CD4-positive, alpha-beta memory T cell (primary cell): ENCODE measurements around the gene EFNA4. TPM values are rescaled to one million over a fixed set of nuclear protein-coding genes. Genes with fewer than 3 reads are reported as not detected.
A peak's percentile ranks its signal among the peaks of the same experiment; 100 is the strongest.

ENCODE experiments used
- CTCF ChIA-PET: fragments of 350-600 bp; sonication (Branson Sonifier 250); formaldehyde crosslinking; loops from one replicate; lab custom pipeline; 2021; ENCODE audit warnings: inconsistent platforms; ENCODE audit not compliant: partially characterized antibody; lab: Charles Lee
- POLR2A ChIA-PET: fragments of 350-600 bp; sonication (Branson Sonifier 250); formaldehyde crosslinking; loops from one replicate; lab custom pipeline; 2021; ENCODE audit not compliant: partially characterized antibody; lab: Charles Lee
- DNase-seq, 5 donors: peaks; one replicate each; pipeline versions ENCODE4 v3.0.0 to v3.0.0-alpha.2; 2020 to 2022; ENCODE audit warnings: mixed read lengths in 1 of 5
- H3K27ac ChIP-seq: one replicate; pipeline ENCODE4 v1.7.0; 2013; ENCODE audit warnings: low read depth, low read length
- H3K27me3 ChIP-seq: 2 replicates; pipeline ENCODE4 v1.7.0; 2013; ENCODE audit warnings: mild to moderate bottlenecking, low read length, moderate library complexity; ENCODE audit not compliant: insufficient read depth
- H3K36me3 ChIP-seq: 2 replicates; pipeline ENCODE4 v1.7.0; 2013; ENCODE audit warnings: mild to moderate bottlenecking, low read length, moderate library complexity; ENCODE audit not compliant: insufficient read depth
- H3K4me1 ChIP-seq: 2 replicates; pipeline ENCODE4 v1.7.0; 2013; ENCODE audit warnings: mild to moderate bottlenecking, low read length, moderate library complexity; ENCODE audit not compliant: insufficient read depth
- H3K4me3 ChIP-seq, 2 donors: one replicate each; pipeline ENCODE4 v1.7.0; 2013; ENCODE audit warnings: low read length in 2 of 2, mild to moderate bottlenecking in 1 of 2
- H3K9me3 ChIP-seq, 2 donors: one replicate each; pipeline ENCODE4 v1.7.0; 2013; ENCODE audit warnings: low read length in 2 of 2, control low read depth in 1 of 2; ENCODE audit not compliant: control insufficient read depth in 1 of 2
- H3K27ac Mint-ChIP-seq, 7 donors: one replicate each; pipeline ENCODE4 v1.8.0; 2020 to 2021; ENCODE audit warnings: mixed read lengths in 7 of 7, mild to moderate bottlenecking in 6 of 7, inconsistent platforms in 3 of 7, moderate library complexity in 3 of 7
- H3K27me3 Mint-ChIP-seq, 2 donors: one replicate each; pipeline ENCODE4 v1.8.0; 2020 to 2021; ENCODE audit warnings: mixed read lengths in 2 of 2
- H3K36me3 Mint-ChIP-seq, 2 donors: one replicate each; pipeline ENCODE4 v1.8.0; 2020 to 2021; ENCODE audit warnings: mixed read lengths in 2 of 2, inconsistent platforms in 1 of 2, mild to moderate bottlenecking in 1 of 2
- H3K4me1 Mint-ChIP-seq, 4 donors: one replicate each; pipeline ENCODE4 v1.8.0; 2020 to 2021; ENCODE audit warnings: mixed read lengths in 4 of 4, mild to moderate bottlenecking in 1 of 4
- H3K4me3 Mint-ChIP-seq, 8 donors: one replicate each; pipeline ENCODE4 v1.8.0; 2020 to 2021; ENCODE audit warnings: mixed read lengths in 8 of 8, mild to moderate bottlenecking in 7 of 8, moderate library complexity in 6 of 8, inconsistent platforms in 3 of 8
- H3K9me3 Mint-ChIP-seq, 8 donors: one replicate each; pipeline ENCODE4 v1.8.0; 2020 to 2021; ENCODE audit warnings: mixed read lengths in 8 of 8, mild to moderate bottlenecking in 5 of 8, inconsistent platforms in 3 of 8, moderate library complexity in 1 of 8
- intact Hi-C: fragments of 100-400 bp; cut with micrococcal nuclease; formaldehyde crosslinking; loops from one replicate; pipeline ENCODE4 v1.15.1; 2023
- polyA plus RNA-seq, 2 donors: library from polyadenylated mRNA; unstranded; fragments of 300-500 nt; fragmentation: Illumina TruSeq; gene quantifications; one replicate each; pipeline ENCODE4 v1.2.3, GENCODE V29; 2021
- total RNA-seq, 2 experiments: library from RNA; stranded (reverse); gene quantifications; one replicate each; pipeline ENCODE4 v1.2.3, GENCODE V29; 2021

Gene EFNA4
- total and polyA plus RNA-seq, 4 experiments from 2014 or later: 2.5 to 8.5 (median 4.7) TPM

DNA sequence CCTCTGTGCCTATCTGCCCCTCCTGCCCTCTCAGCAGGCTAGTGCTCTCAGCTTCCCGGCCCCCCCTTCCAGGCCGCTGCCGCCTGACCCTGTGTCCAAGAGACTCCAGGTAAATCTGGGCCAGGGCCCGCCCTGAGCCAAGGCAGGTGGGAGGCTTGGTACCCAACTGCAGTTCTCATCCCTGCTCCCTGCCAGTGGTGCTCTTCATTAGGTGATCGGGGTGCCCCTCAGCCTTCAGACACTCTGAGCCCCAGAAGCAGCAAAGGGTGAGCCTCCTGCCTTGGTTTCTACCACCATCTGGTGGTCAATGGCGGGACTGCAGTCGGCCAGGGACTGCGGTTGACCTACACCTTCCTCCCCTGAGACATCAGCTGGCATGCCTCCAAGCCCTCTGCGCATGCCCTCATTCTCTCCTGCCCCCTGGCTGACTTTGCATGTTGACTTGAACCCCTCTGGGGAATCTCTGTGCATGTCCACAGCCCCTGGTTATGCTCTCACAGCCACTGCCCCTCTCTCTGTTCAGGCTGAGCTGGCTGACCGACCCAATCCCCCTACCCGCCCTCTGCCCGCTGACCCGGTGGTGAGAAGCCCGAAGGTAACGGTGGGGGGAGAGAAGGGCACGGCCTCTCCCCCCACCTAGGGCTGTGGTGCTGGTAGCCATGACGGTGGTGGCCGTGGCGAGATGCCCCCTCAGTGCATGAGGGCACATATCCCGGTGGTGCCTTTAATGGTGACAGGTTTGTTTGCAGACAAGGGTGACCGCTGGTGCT, 2.0 kb upstream of the EFNA4 start:
- Mint-ChIP-seq H3K36me3 (peaks cover 0 to 22% of the 10 kb centered on the region in 2 donors), H3K27me3 (no peaks in the 10 kb centered on the region), H3K9me3 (no peaks in the 10 kb centered on the region), H3K27ac (peak overlapping the region; percentile 22 to 82 (median 48)), H3K4me1 (peaks cover 23 to 44% (median 32%) of the 10 kb centered on the region in 4 donors), H3K4me3 (peak overlapping the region; percentile 58 to 83 (median 66))
- Histone ChIP-seq H3K27ac (no peak overlapping the region), H3K27me3 (no peaks in the 10 kb centered on the region), H3K4me3 (no peak overlapping the region), H3K4me1 (peaks cover 35% of the 10 kb centered on the region), H3K9me3 (no peaks in the 10 kb centered on the region), H3K36me3 (peaks cover 3% of the 10 kb centered on the region)
- DNase-seq: peak; percentile 88 to 93 (median 90)
- ChIA-PET POLR2A (interaction anchor here (0.6 to 6.4 kb wide), 10 partner anchors 10 to 502 kb away, joined by 3 to 83 read pairs (median 4); partner anchors contain the start of genes ADAM15, FLAD1, PBXIP1 and ZBTB7B), CTCF (interaction anchor here (0.6 to 9.1 kb wide), 23 partner anchors 9 to 654 kb away, joined by 3 to 203 read pairs (median 5); partner anchors contain the start of genes ADAM15, EFNA3, KRTCAP2 and PMVK)
- intact Hi-C loops: loop anchor here (1.0 to 10.0 kb wide), 7 partner anchors 9 to 581 kb away; partner anchors contain the start of gene PYGO2

DNA sequence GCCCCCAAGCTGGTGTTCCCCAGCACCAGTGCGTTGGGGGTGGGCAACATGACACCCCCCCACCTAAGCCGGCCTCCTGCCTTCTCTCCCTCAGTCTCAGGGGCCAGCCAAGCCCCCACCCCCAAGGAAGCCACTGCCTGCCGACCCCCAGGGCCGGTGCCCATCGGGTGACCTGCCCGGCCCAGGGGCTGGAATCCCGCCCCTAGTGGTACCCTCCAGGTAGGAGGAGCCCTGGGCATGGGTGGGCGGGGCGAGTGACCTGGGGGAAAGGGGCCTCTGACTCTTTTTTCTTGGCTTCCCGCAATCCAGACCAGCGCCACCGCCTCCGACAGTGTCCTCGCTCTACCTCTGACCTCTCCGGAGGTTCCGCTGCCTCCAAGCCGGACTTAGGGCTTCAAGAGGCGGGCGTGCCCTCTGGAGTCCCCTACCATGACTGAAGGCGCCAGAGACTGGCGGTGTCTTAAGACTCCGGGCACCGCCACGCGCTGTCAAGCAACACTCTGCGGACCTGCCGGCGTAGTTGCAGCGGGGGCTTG, 1.3 kb upstream of the EFNA4 start:
- DNase-seq: no peak
- Mint-ChIP-seq H3K27me3 (no peaks in the 10 kb centered on the region), H3K27ac (peak overlapping the region in 3 of 7 donors; percentile 50 to 82 (median 74)), H3K9me3 (no peaks in the 10 kb centered on the region), H3K4me3 (peak overlapping the region in 4 of 8 donors; percentile 91 to 99 (median 95)), H3K4me1 (peaks cover 23 to 48% (median 32%) of the 10 kb centered on the region in 4 donors), H3K36me3 (peaks cover 4 to 25% of the 10 kb centered on the region in 2 donors)
- POLR2A ChIA-PET: interaction anchor here (0.6 to 6.4 kb wide), 12 partner anchors 11 to 503 kb away, joined by 3 to 83 read pairs (median 4); partner anchors contain the start of genes ADAM15, EFNA3, FLAD1 and PBXIP1
- peaks cover 35% of the 10 kb centered on the region for H3K4me1 ChIP-seq
- intact Hi-C loops: loop anchor here (10.0 kb wide), 1 partner anchor 297 kb away; no protein-coding TSS in a partner anchor
- CTCF ChIA-PET: interaction anchor here (0.6 to 9.1 kb wide), 22 partner anchors 8 to 655 kb away, joined by 3 to 203 read pairs (median 6); partner anchors contain the start of genes ADAM15, EFNA3, KRTCAP2 and PMVK
- H3K9me3 ChIP-seq: no peaks in the 10 kb centered on the region
- no peak overlapping the region for H3K27ac ChIP-seq
- H3K27me3 ChIP-seq: no peaks in the 10 kb centered on the region
- peak overlapping the region in 1 of 2 donors; percentile 70 for H3K4me3 ChIP-seq
- H3K36me3 ChIP-seq: peaks cover 3% of the 10 kb centered on the region

DNA sequence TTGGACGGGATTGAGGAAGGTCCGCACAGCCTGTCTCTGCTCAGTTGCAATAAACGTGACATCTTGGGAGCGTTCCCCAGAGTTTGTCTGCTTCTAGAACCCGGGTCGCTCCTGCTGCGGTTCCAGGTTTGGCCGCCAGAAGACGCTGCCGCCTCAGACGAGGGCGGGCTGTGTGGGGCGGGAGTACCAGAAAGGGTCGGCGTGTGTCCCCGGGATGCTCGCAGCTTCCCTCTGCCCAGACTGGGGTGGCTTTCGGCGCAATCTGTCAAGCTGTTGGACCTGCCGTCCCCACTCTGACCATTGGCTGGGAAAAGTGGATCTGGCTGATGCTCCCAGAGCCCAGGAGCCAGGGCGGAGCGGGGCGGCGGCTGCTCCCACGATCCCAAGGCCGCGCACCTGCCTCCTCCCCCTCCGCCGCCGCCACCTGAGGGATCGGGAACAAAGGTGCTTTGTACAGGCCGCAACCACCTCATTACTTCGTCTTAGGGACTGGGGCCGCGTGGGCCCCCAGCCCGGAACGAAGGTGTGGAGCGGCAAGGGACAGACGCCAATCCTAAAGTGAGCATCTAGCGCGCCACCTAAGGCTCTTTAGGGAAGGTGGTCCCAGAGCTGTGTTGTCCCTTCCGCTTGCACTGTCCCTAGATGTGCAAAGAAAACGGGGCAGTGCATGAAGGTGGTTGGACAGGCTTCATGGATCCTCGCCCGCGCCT, 683 bp upstream of the EFNA4 start:
- peak overlapping the region; percentile 63 to 70 for H3K4me3 ChIP-seq
- H3K36me3 ChIP-seq: peaks cover 3% of the 10 kb centered on the region
- peak overlapping the region; percentile 91 to 99 (median 94) for H3K4me3 Mint-ChIP-seq
- POLR2A ChIA-PET: interaction anchor here (0.6 to 6.4 kb wide), 11 partner anchors 10 to 126 kb away, joined by 3 to 83 read pairs (median 7); partner anchors contain the start of genes ADAM15, EFNA3, KRTCAP2 and PMVK
- H3K4me1 ChIP-seq: peaks cover 35% of the 10 kb centered on the region
- intact Hi-C loops: loop anchor here (1.0 to 10.0 kb wide), 3 partner anchors 8 to 298 kb away; no protein-coding TSS in a partner anchor
- peaks cover 23 to 48% (median 32%) of the 10 kb centered on the region in 4 donors for H3K4me1 Mint-ChIP-seq
- H3K27ac ChIP-seq: peak overlapping the region; percentile 51
- no peaks in the 10 kb centered on the region for H3K9me3 ChIP-seq
- H3K9me3 Mint-ChIP-seq: no peaks in the 10 kb centered on the region
- H3K27me3 ChIP-seq: no peaks in the 10 kb centered on the region
- no peaks in the 10 kb centered on the region for H3K27me3 Mint-ChIP-seq
- CTCF ChIA-PET: interaction anchor here (0.6 to 9.1 kb wide), 4 partner anchors 15 to 110 kb away, joined by 3 to 203 read pairs (median 42); partner anchors contain the start of genes ADAM15, EFNA3 and KRTCAP2
- DNase-seq: peak; percentile 56 to 71 (median 65)
- peaks cover 4 to 26% of the 10 kb centered on the region in 2 donors for H3K36me3 Mint-ChIP-seq
- H3K27ac Mint-ChIP-seq: peak overlapping the region; percentile 25 to 91 (median 82)

DNA sequence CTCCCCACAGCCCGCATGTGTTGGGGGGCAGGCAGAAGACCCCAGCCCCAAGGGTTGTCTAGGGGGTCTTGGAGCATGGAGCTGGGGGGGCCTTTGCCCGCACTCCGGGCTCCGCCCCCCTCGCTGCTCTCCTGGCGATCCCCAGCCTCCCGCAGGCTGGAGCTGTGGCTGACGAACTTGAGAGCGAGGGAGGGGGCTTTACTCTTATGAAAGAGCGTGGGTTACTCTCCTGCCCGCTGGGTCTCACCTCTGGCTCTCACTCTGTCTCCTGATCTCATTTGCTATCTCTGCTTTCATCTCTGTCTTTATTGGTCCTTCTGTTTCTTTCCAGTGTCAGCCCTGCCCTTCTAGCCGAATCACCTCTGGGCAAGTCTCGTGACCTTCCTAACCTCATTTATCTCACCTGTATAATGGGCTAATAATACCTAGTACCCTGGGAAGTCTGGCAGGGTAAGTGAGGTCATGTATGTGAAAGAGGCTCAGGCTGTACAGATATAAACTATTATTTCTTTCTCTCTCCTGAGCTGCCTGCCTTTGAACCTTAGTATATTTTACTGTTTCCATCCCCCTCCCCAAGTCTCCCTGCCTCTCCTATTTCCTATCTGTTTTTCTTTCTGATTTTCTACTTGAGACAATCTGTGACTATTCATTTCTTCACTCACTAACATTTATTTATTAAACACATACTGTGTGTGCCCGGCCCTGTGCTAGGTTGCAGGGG, 731 bp downstream of the EFNA4 start:
- no peaks in the 10 kb centered on the region for H3K27me3 Mint-ChIP-seq
- peak overlapping the region; percentile 59 to 85 (median 77) for H3K27ac Mint-ChIP-seq
- POLR2A ChIA-PET: interaction anchor here (0.9 to 6.4 kb wide), 12 partner anchors 8 to 105 kb away, joined by 3 to 83 read pairs (median 6); partner anchors contain the start of genes ADAM15, EFNA3 and PYGO2
- Histone ChIP-seq H3K9me3 (no peaks in the 10 kb centered on the region), H3K4me1 (peaks cover 35% of the 10 kb centered on the region), H3K4me3 (peak overlapping the region in 1 of 2 donors; percentile 70), H3K27ac (peak overlapping the region; percentile 51), H3K27me3 (no peaks in the 10 kb centered on the region), H3K36me3 (no peaks in the 10 kb centered on the region)
- intact Hi-C loops: loop anchor here (10.0 kb wide), 1 partner anchor 299 kb away; no protein-coding TSS in a partner anchor
- H3K4me3 Mint-ChIP-seq: peak overlapping the region; percentile 82 to 95 (median 90)
- CTCF ChIA-PET: interaction anchor here (1.2 to 9.1 kb wide), 5 partner anchors 11 to 129 kb away, joined by 3 to 203 read pairs (median 5); partner anchors contain the start of gene ADAM15
- H3K4me1 Mint-ChIP-seq: peaks cover 23 to 55% (median 32%) of the 10 kb centered on the region in 4 donors
- peak in 2 of 5 donors; percentile 29 to 60 for DNase-seq
- H3K9me3 Mint-ChIP-seq: no peaks in the 10 kb centered on the region
- peaks cover 11 to 25% of the 10 kb centered on the region in 2 donors for H3K36me3 Mint-ChIP-seq

DNA sequence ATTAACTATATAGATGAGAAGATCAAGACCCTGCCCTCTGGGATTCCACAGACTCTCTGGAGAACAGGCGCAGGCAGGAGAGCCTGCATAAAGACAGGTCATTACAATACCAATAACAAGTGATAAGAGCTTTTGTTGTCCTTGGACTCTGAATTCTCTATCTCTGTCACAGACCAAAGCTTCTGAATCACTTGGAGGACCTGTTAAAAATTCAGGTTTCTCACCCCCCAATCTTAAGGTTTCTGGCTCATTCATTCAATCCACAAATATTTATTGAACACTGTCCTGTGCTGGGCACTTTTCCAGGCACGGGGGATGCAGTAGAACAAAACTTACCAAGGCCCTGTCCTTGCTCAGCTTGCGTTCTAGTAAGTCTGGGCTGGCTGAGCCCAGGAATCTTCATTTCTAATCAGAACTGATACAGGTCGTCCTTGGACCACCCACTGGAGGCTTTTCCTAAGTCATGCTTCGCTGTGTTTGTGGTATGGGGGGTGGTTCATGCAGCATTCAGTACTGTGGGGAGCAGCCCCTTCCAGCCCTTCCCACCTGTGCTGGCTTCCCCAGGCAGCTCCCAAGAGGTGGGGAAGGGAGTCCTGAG, 1.4 kb downstream of the EFNA4 start:
- Histone ChIP-seq H3K36me3 (no peaks in the 10 kb centered on the region), H3K27ac (no peak overlapping the region), H3K9me3 (no peaks in the 10 kb centered on the region), H3K27me3 (no peaks in the 10 kb centered on the region), H3K4me3 (no peak overlapping the region), H3K4me1 (peaks cover 37% of the 10 kb centered on the region)
- Mint-ChIP-seq H3K4me1 (peaks cover 23 to 55% (median 32%) of the 10 kb centered on the region in 4 donors), H3K27ac (peak overlapping the region; percentile 59 to 85 (median 74)), H3K36me3 (peaks cover 11 to 26% of the 10 kb centered on the region in 2 donors), H3K9me3 (no peaks in the 10 kb centered on the region), H3K4me3 (peak overlapping the region; percentile 82 to 95 (median 90)), H3K27me3 (no peaks in the 10 kb centered on the region)
- ChIA-PET POLR2A (interaction anchor here (1.1 to 6.4 kb wide), 7 partner anchors 7 to 104 kb away, joined by 3 to 83 read pairs (median 9); partner anchors contain the start of gene ADAM15), CTCF (interaction anchor here (1.2 to 9.1 kb wide), 5 partner anchors 11 to 129 kb away, joined by 3 to 203 read pairs (median 5); partner anchors contain the start of gene ADAM15)
- no peak for DNase-seq
- intact Hi-C loops: loop anchor here (10.0 kb wide), 1 partner anchor 300 kb away; no protein-coding TSS in a partner anchor
